Measurements from ENCODE around the gene TMEM123. TPM values are rescaled to one million over a fixed set of nuclear protein-coding genes. Genes with fewer than 3 reads are reported as not detected.
A peak's percentile ranks its signal among the peaks of the same experiment; 100 is the strongest.

Gene TMEM123
- total RNA-seq, 3 donors from 2014 or later (not counting 1 experiment from before 2014, with no cell fraction given) = 100 to 126 (median 118) TPM

- 97% methylated on average over 14 of the region's 15 CpGs for WGBS (ENCODE audit: insufficient coverage)
Measured at GRCh38 chr11:102384419-102385079, 68.0 kb downstream of the TMEM123 start.

GRCh38 chr11:102383839-102384238 is 68.7 kb downstream of the TMEM123 start:
- Mint-ChIP-seq H3K4me1 (no peaks in the 10 kb centered on the region), H3K4me3 (no peak overlapping the region), H3K9me3 (no peaks in the 10 kb centered on the region), H3K27me3 (ENCODE audit: low read depth in 2 of 2) (no peaks in the 10 kb centered on the region), H3K36me3 (peaks cover 5% of the 10 kb centered on the region), H3K27ac (peak overlapping the region in 1 of 2 donors; percentile 1)
- H3K36me3 ChIP-seq (ENCODE audit: control insufficient read depth, insufficient read depth, low read length) = peaks cover 39% of the 10 kb centered on the region
- no peak for TF ChIP-seq CTCF (IDR thresholded peaks at IDR 0.05)
- intact Hi-C loops (cut with micrococcal nuclease) = no loop called here
- 94% methylated on average over 3 of the region's 3 CpGs for WGBS (ENCODE audit: insufficient coverage)
- no peaks in the 10 kb centered on the region for H3K4me1 ChIP-seq (ENCODE audit: control insufficient read depth, insufficient read depth, low read length)
- no peaks in the 10 kb centered on the region for H3K27me3 ChIP-seq (ENCODE audit: control insufficient read depth, insufficient read depth, low read length)
- ATAC-seq (no peak), DNase-seq (no peak)
- no peak overlapping the region for H3K4me3 ChIP-seq (ENCODE audit: low read length)
- no peaks in the 10 kb centered on the region for H3K9me3 ChIP-seq (ENCODE audit: control insufficient read depth, insufficient read depth, low read length)
- no peak overlapping the region for H3K27ac ChIP-seq (ENCODE audit: low read length)

More at GRCh38 chr11:102384419-102385079, 68.0 kb downstream of the TMEM123 start:
- Histone ChIP-seq H3K4me3 (ENCODE audit: low read length) (no peak overlapping the region), H3K36me3 (ENCODE audit: control insufficient read depth, insufficient read depth, low read length) (peaks cover 39% of the 10 kb centered on the region), H3K27me3 (ENCODE audit: control insufficient read depth, insufficient read depth, low read length) (no peaks in the 10 kb centered on the region), H3K4me1 (ENCODE audit: control insufficient read depth, insufficient read depth, low read length) (no peaks in the 10 kb centered on the region), H3K27ac (ENCODE audit: low read length) (no peak overlapping the region), H3K9me3 (ENCODE audit: control insufficient read depth, insufficient read depth, low read length) (no peaks in the 10 kb centered on the region)
- DNase-seq (no peak), ATAC-seq (no peak)
- no peaks in the 10 kb centered on the region for H3K36me3 Mint-ChIP-seq
- no peaks in the 10 kb centered on the region for H3K27me3 Mint-ChIP-seq (ENCODE audit: low read depth in 2 of 2)
- TF ChIP-seq CTCF (IDR thresholded peaks at IDR 0.05) = no peak
- no peak overlapping the region for H3K4me3 Mint-ChIP-seq
- intact Hi-C loops (cut with micrococcal nuclease) = no loop called here
- no peaks in the 10 kb centered on the region for H3K4me1 Mint-ChIP-seq
- peak overlapping the region; percentile 24 to 27 for H3K27ac Mint-ChIP-seq
- H3K9me3 Mint-ChIP-seq = no peaks in the 10 kb centered on the region

GRCh38 chr11:102382384-102382783 is 70.2 kb downstream of the TMEM123 start:
- Mint-ChIP-seq H3K4me3 (no peak overlapping the region), H3K9me3 (no peaks in the 10 kb centered on the region), H3K4me1 (no peaks in the 10 kb centered on the region), H3K27ac (peak overlapping the region in 1 of 2 donors; percentile 1), H3K27me3 (ENCODE audit: low read depth in 2 of 2) (no peaks in the 10 kb centered on the region), H3K36me3 (peaks cover 9% of the 10 kb centered on the region)
- 97% methylated on average over 3 of the region's 3 CpGs for WGBS (ENCODE audit: insufficient coverage)
- Histone ChIP-seq H3K4me1 (ENCODE audit: control insufficient read depth, insufficient read depth, low read length) (no peaks in the 10 kb centered on the region), H3K4me3 (ENCODE audit: low read length) (no peak overlapping the region), H3K27me3 (ENCODE audit: control insufficient read depth, insufficient read depth, low read length) (no peaks in the 10 kb centered on the region), H3K27ac (ENCODE audit: low read length) (no peak overlapping the region), H3K36me3 (ENCODE audit: control insufficient read depth, insufficient read depth, low read length) (peaks cover 50% of the 10 kb centered on the region), H3K9me3 (ENCODE audit: control insufficient read depth, insufficient read depth, low read length) (no peaks in the 10 kb centered on the region)
- DNase-seq (no peak), ATAC-seq (no peak)
- no peak for TF ChIP-seq CTCF (IDR thresholded peaks at IDR 0.05)
- intact Hi-C loops (cut with micrococcal nuclease) = no loop called here

GRCh38 chr11:102378818-102379217 is 73.7 kb downstream of the TMEM123 start:
- H3K27me3 ChIP-seq (ENCODE audit: control insufficient read depth, insufficient read depth, low read length) = no peaks in the 10 kb centered on the region
- H3K27me3 Mint-ChIP-seq (ENCODE audit: low read depth in 2 of 2) = no peaks in the 10 kb centered on the region
- H3K9me3 Mint-ChIP-seq = no peaks in the 10 kb centered on the region
- no peak for TF ChIP-seq CTCF (IDR thresholded peaks at IDR 0.05)
- ATAC-seq (no peak), DNase-seq (no peak)
- no peak overlapping the region for H3K27ac ChIP-seq (ENCODE audit: low read length)
- peaks cover 57% of the 10 kb centered on the region for H3K36me3 ChIP-seq (ENCODE audit: control insufficient read depth, insufficient read depth, low read length)
- H3K4me1 Mint-ChIP-seq = peaks cover 5 to 6% of the 10 kb centered on the region in 2 donors
- no peak overlapping the region for H3K4me3 Mint-ChIP-seq
- H3K27ac Mint-ChIP-seq = peak overlapping the region in 1 of 2 donors; percentile 54
- peaks cover 9% of the 10 kb centered on the region for H3K36me3 Mint-ChIP-seq
- no peak overlapping the region for H3K4me3 ChIP-seq (ENCODE audit: low read length)
- intact Hi-C loops (cut with micrococcal nuclease) = no loop called here
- H3K4me1 ChIP-seq (ENCODE audit: control insufficient read depth, insufficient read depth, low read length) = no peaks in the 10 kb centered on the region
- H3K9me3 ChIP-seq (ENCODE audit: control insufficient read depth, insufficient read depth, low read length) = no peaks in the 10 kb centered on the region

Data from natural killer cell (primary cell).